ENCODE data around the gene IRAK3. TPM values are rescaled to one million over a fixed set of nuclear protein-coding genes. Genes with fewer than 3 reads are reported as not detected.

Gene IRAK3
- total RNA-seq, 1 donor from 2014 or later, result 0.02 TPM

- Mint-ChIP-seq H3K9me3 (ENCODE audit: low read depth) (no peaks in the 10 kb centered on the region), H3K4me3 (ENCODE audit: low read depth) (no peak overlapping the region), H3K36me3 (ENCODE audit: insufficient read depth) (peaks cover 3% of the 10 kb centered on the region), H3K4me1 (ENCODE audit: low read depth) (no peaks in the 10 kb centered on the region), H3K27ac (no peak overlapping the region), H3K27me3 (no peaks in the 10 kb centered on the region)
- DNase-seq (ENCODE audit: low spot score, unreplicated experiment), result no peak
- no peak for TF ChIP-seq CTCF (IDR thresholded peaks at IDR 0.05; ENCODE audit: unreplicated experiment)
Measured at GRCh38 chr12:66156654-66157053, 32.4 kb upstream of the IRAK3 start.

- no peaks in the 10 kb centered on the region for H3K9me3 Mint-ChIP-seq (ENCODE audit: low read depth)
- TF ChIP-seq CTCF (IDR thresholded peaks at IDR 0.05; ENCODE audit: unreplicated experiment), result no peak
- H3K36me3 Mint-ChIP-seq (ENCODE audit: insufficient read depth), result peaks cover 3% of the 10 kb centered on the region
- no peak for DNase-seq (ENCODE audit: low spot score, unreplicated experiment)
- H3K4me1 Mint-ChIP-seq (ENCODE audit: low read depth), result no peaks in the 10 kb centered on the region
- no peak overlapping the region for H3K4me3 Mint-ChIP-seq (ENCODE audit: low read depth)
- H3K27ac Mint-ChIP-seq, result no peak overlapping the region
- no peaks in the 10 kb centered on the region for H3K27me3 Mint-ChIP-seq
Measured at GRCh38 chr12:66159123-66159522, 29.9 kb upstream of the IRAK3 start.

DNA sequence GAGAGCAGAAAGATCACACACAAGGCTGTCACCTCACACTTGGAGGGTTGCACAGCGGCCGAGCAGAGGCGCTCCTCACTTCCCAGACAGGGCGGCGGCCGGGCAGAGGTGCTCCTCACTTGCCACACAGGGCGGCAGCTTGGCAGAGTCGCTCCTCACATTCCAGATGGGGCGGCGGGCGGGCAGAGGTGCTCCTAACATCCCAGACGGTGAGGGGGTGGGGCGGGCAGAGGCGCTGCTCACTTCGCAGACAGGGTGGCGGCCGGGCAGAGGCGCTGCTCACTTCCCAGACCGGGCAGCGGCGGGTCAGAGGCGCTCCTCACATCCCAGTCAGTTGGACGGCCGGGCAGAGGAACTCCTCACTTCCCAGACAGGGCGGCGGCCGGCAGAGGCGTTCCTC lies 28.3 kb upstream of the IRAK3 start:
- no peak for DNase-seq (ENCODE audit: low spot score, unreplicated experiment)
- Mint-ChIP-seq H3K27me3 (no peaks in the 10 kb centered on the region), H3K36me3 (ENCODE audit: insufficient read depth) (peaks cover 11% of the 10 kb centered on the region), H3K4me3 (ENCODE audit: low read depth) (no peak overlapping the region), H3K9me3 (ENCODE audit: low read depth) (peaks cover 12% of the 10 kb centered on the region), H3K27ac (no peak overlapping the region), H3K4me1 (ENCODE audit: low read depth) (no peaks in the 10 kb centered on the region)
- no peak for TF ChIP-seq CTCF (IDR thresholded peaks at IDR 0.05; ENCODE audit: unreplicated experiment)

GRCh38 chr12:66162701-66163100 lies 26.3 kb upstream of the IRAK3 start:
- Mint-ChIP-seq H3K27ac (no peak overlapping the region), H3K9me3 (ENCODE audit: low read depth) (peaks cover 15% of the 10 kb centered on the region), H3K27me3 (no peaks in the 10 kb centered on the region), H3K4me1 (ENCODE audit: low read depth) (no peaks in the 10 kb centered on the region), H3K4me3 (ENCODE audit: low read depth) (no peak overlapping the region), H3K36me3 (ENCODE audit: insufficient read depth) (peaks cover 11% of the 10 kb centered on the region)
- TF ChIP-seq CTCF (IDR thresholded peaks at IDR 0.05; ENCODE audit: unreplicated experiment), result no peak
- DNase-seq (ENCODE audit: low spot score, unreplicated experiment), result no peak

DNA sequence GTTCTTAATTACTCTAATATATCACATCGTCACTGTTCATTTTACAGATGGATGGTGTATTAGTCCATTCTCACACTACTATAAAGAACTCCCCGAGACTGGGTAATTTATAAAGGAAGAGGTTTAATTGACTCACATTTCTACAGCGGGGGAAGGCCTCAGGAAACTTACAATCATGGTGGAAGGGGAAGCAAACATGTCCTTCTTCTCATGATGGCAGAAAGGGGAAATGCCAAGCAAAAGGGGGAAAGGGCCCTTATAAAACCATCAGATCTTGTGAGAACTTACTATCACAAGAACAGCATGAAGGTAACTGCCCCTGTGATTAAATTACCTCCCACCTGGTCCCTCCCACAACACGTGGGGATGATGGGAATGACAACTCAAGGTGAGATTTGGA lies 25.7 kb upstream of the IRAK3 start:
- peaks cover 11% of the 10 kb centered on the region for H3K36me3 Mint-ChIP-seq (ENCODE audit: insufficient read depth)
- H3K27me3 Mint-ChIP-seq, result no peaks in the 10 kb centered on the region
- H3K4me3 Mint-ChIP-seq (ENCODE audit: low read depth), result no peak overlapping the region
- H3K4me1 Mint-ChIP-seq (ENCODE audit: low read depth), result no peaks in the 10 kb centered on the region
- peaks cover 15% of the 10 kb centered on the region for H3K9me3 Mint-ChIP-seq (ENCODE audit: low read depth)
- no peak for TF ChIP-seq CTCF (IDR thresholded peaks at IDR 0.05; ENCODE audit: unreplicated experiment)
- no peak overlapping the region for H3K27ac Mint-ChIP-seq
- DNase-seq (ENCODE audit: low spot score, unreplicated experiment), result no peak
